Smooth muscle cell (in vitro differentiated cells): ENCODE results near the gene GBA2. TPM values are rescaled to one million over a fixed set of nuclear protein-coding genes. Genes with fewer than 3 reads are reported as not detected.

ENCODE experiments used
- DNase-seq: peaks from one replicate; lab custom pipeline; 2025; ENCODE audit not compliant: unreplicated experiment; lab: John Stamatoyannopoulos, UW
- H2AFZ ChIP-seq: fragments of 200-600 bp; sonication (generic); 2 replicates; pipeline ENCODE4 v1.6.0; 2016; ENCODE audit warnings: antibody characterized with exemption, low read depth, mild to moderate bottlenecking
- H3F3A ChIP-seq: fragments of 200-600 bp; sonication (generic); 2 replicates; pipeline ENCODE4 v1.6.0; 2017; ENCODE audit warnings: antibody characterized with exemption, low read depth
- H3K27ac ChIP-seq: fragments of 200-600 bp; sonication (generic); 2 replicates; pipeline ENCODE4 v1.5.1; 2016; ENCODE audit warnings: low read depth, mild to moderate bottlenecking
- H3K27me3 ChIP-seq: fragments of 200-600 bp; sonication (generic); 2 replicates; pipeline ENCODE4 v1.6.1; 2016; ENCODE audit warnings: low read depth, mild to moderate bottlenecking
- H3K36me3 ChIP-seq: fragments of 200-600 bp; sonication (generic); 2 replicates; pipeline ENCODE4 v1.5.1; 2016; ENCODE audit warnings: low read depth
- H3K4me1 ChIP-seq: fragments of 200-600 bp; sonication (generic); 2 replicates; pipeline ENCODE4 v1.5.1; 2016; ENCODE audit warnings: low read depth
- H3K4me2 ChIP-seq: fragments of 200-600 bp; sonication (generic); 2 replicates; pipeline ENCODE4 v1.6.0; 2016; ENCODE audit warnings: mild to moderate bottlenecking
- H3K4me3 ChIP-seq: fragments of 200-600 bp; sonication (generic); 2 replicates; pipeline ENCODE4 v1.5.1; 2016; ENCODE audit warnings: mild to moderate bottlenecking
- H3K79me2 ChIP-seq: fragments of 200-600 bp; sonication (generic); 2 replicates; pipeline ENCODE4 v1.6.0; 2016; ENCODE audit warnings: low read depth, mild to moderate bottlenecking
- H3K9ac ChIP-seq: fragments of 200-600 bp; sonication (generic); 2 replicates; pipeline ENCODE4 v1.6.0; 2016; ENCODE audit warnings: low read depth
- H3K9me3 ChIP-seq: fragments of 200-600 bp; sonication (generic); replicated peaks from 2 replicates; pipeline ENCODE4 v1.5.1; 2016; ENCODE audit warnings: low read depth
- H4K20me1 ChIP-seq: fragments of 200-600 bp; sonication (generic); 2 replicates; pipeline ENCODE4 v1.6.0; 2016; ENCODE audit warnings: low read depth
- CTCF ChIP-seq: fragments of 200-600 bp; sonication (generic); IDR thresholded peaks from 2 replicates; pipeline ENCODE4 v1.5.1; 2017; ENCODE audit warnings: borderline replicate concordance, mild to moderate bottlenecking, antibody characterized with exemption; ENCODE audit not compliant: insufficient read depth, poor library complexity, severe bottlenecking
- WGBS: methylation state at CpG from one replicate; pipeline ENCODE4 v1.1.7; 2016; ENCODE audit warnings: low lambda C conversion rate; 5-methylcytosine and 5-hydroxymethylcytosine counted together
- polyA plus RNA-seq: library from polyadenylated mRNA; unstranded; fragments of >200 nt; fragmentation: Nextera tagmentation; extraction: Ambion mirVana; gene quantifications from 2 replicates; pipeline ENCODE4 v1.2.1, GENCODE V29; 2016
- total RNA-seq: library from RNA; depleted of rRNA; stranded (reverse); fragments of >200 nt; gene quantifications from 2 replicates; pipeline ENCODE4 v1.2.3, GENCODE V29; 2014

GBA2 gene
- total and polyA plus RNA-seq, 2 experiments from 2014 or later, result 35.3 to 37.8 TPM

- Histone ChIP-seq H3K79me2 (no peaks in the 10 kb centered on the region), H4K20me1 (no peaks in the 10 kb centered on the region), H3K4me1 (peaks cover 12% of the 10 kb centered on the region), H3K27ac (no peak within 1 kb of the TSS), H3K27me3 (no peaks in the 10 kb centered on the region), H2AFZ (peak within 1 kb of the TSS; percentile 87), H3K36me3 (no peaks in the 10 kb centered on the region), H3K4me3 (peak within 1 kb of the TSS; percentile 57), H3K4me2 (peak within 1 kb of the TSS; percentile 91), H3K9ac (peak within 1 kb of the TSS; percentile 47), H3K9me3 (no peaks in the 10 kb centered on the region), H3F3A (no peaks in the 10 kb centered on the region)
- 2% methylated on average over 29 of the region's 64 CpGs for WGBS
- DNase-seq, result peak; percentile 27
- no peak for TF ChIP-seq CTCF
Observed at GRCh38 chr9:35791297-35791921, 42.4 kb upstream of the GBA2 start, which contains the start of gene NPR2. Gene NPR2 (plus strand): TSS chr9:35791591. CDS start chr9:35792409, 818 bp downstream.

- no peak overlapping the region for H3K9ac ChIP-seq
- H3K27me3 ChIP-seq, result no peaks in the 10 kb centered on the region
- peak; percentile 17 for DNase-seq
- H3K9me3 ChIP-seq, result no peaks in the 10 kb centered on the region
- H3K4me2 ChIP-seq, result peak overlapping the region; percentile 91
- H3K4me3 ChIP-seq, result peak overlapping the region; percentile 57
- H2AFZ ChIP-seq, result peak overlapping the region; percentile 87
- H3K27ac ChIP-seq, result no peak overlapping the region
- peak; percentile 84 for TF ChIP-seq CTCF
- no peaks in the 10 kb centered on the region for H4K20me1 ChIP-seq
- peaks cover 12% of the 10 kb centered on the region for H3K4me1 ChIP-seq
- no peaks in the 10 kb centered on the region for H3K79me2 ChIP-seq
- WGBS, result 24% methylated on average over 34 of the region's 37 CpGs
- H3K36me3 ChIP-seq, result no peaks in the 10 kb centered on the region
- no peaks in the 10 kb centered on the region for H3F3A ChIP-seq
Observed at GRCh38 chr9:35790385-35791296, 41.6 kb upstream of the GBA2 start.

GRCh38 chr9:35790025-35790384 is 41.0 kb upstream of the GBA2 start:
- H4K20me1 ChIP-seq, result no peaks in the 10 kb centered on the region
- H2AFZ ChIP-seq, result no peak overlapping the region
- no peak overlapping the region for H3K27ac ChIP-seq
- H3K79me2 ChIP-seq, result no peaks in the 10 kb centered on the region
- TF ChIP-seq CTCF, result no peak
- H3K9ac ChIP-seq, result no peak overlapping the region
- H3F3A ChIP-seq, result no peaks in the 10 kb centered on the region
- no peaks in the 10 kb centered on the region for H3K36me3 ChIP-seq
- H3K4me2 ChIP-seq, result no peak overlapping the region
- H3K9me3 ChIP-seq, result no peaks in the 10 kb centered on the region
- no peak for DNase-seq
- 42% methylated on average over 4 of the region's 4 CpGs for WGBS
- H3K27me3 ChIP-seq, result no peaks in the 10 kb centered on the region
- H3K4me1 ChIP-seq, result peaks cover 12% of the 10 kb centered on the region
- H3K4me3 ChIP-seq, result no peak overlapping the region
